ENCODE data around the gene CHIT1. TPM values are rescaled to one million over a fixed set of nuclear protein-coding genes. Genes with fewer than 3 reads are reported as not detected.

Gene CHIT1
- polyA plus RNA-seq, 1 of the 3 experiments (the other 2 are of a cell fraction): not detected

DNA sequence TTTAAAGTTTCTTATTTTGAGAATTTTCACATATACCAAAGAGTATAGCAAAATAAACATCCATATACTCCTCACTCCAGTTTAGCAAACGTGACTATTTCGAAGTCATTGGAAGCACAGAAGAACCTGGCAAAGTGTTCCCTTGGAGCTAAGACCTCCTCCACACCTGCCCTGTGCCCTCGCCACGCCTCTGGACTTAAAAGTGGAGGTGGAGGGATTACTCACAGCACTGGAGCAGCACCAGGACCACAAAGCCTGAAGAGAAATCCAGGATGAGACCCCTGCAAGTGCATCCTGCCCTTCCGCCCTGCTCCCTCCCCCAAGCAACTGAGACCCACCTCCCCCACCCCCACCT lies 43.4 kb downstream of the CHIT1 start:
- no peaks in the 10 kb centered on the region for H4K20me1 ChIP-seq (ENCODE audit: insufficient read depth)
- no peaks in the 10 kb centered on the region for H3F3A ChIP-seq (replicated peaks; ENCODE audit: insufficient read depth)
- H3K9me2 ChIP-seq: no peaks in the 10 kb centered on the region
- no peaks in the 10 kb centered on the region for H3K79me2 ChIP-seq (ENCODE audit: insufficient read depth)
- H3K4me2 ChIP-seq: no peak overlapping the region
- ChIA-PET CTCF (interaction anchor here (1.2 to 1.7 kb wide), 4 partner anchors 9 to 68 kb away, joined by 3 to 9 read pairs (median 6); no protein-coding TSS in a partner anchor), POLR2A (no interaction called here)
- peaks cover 0 to 18% of the 10 kb centered on the region in 2 experiments; a peak in 1 of 4 replicates for H3K4me1 ChIP-seq (ENCODE audit: control insufficient read depth in 1 of 2, insufficient read depth in 2 of 2, low read depth in 1 of 2, low read length in 1 of 2)
- no peak overlapping the region for H3K9ac ChIP-seq
- WGBS (ENCODE audit: low lambda C conversion rate): 87% methylated on average over 5 of the region's 5 CpGs
- H3K27me3 ChIP-seq (ENCODE audit: insufficient read depth): no peaks in the 10 kb centered on the region
- no peaks in the 10 kb centered on the region for H3K9me3 ChIP-seq
- H3K36me3 ChIP-seq (replicated peaks in 1 of 2; ENCODE audit: control insufficient read depth in 1 of 2, insufficient read depth in 2 of 2, low read length in 1 of 2): no peaks in the 10 kb centered on the region
- H2AFZ ChIP-seq (ENCODE audit: low read depth): no peak overlapping the region
- DNase-seq: no peak
- no peak overlapping the region for H3K4me3 ChIP-seq (ENCODE audit: low read depth in 2 of 2, low read length in 1 of 2)
- TF ChIP-seq POLR2AphosphoS5 (IDR thresholded peaks at IDR 0.05; ENCODE audit: low read depth, low read length) (no peak), GATA2 (CRISPR knock-in tag; IDR thresholded peaks at IDR 0.05) (no peak), TAF1 (IDR thresholded peaks at IDR 0.05; ENCODE audit: borderline replicate concordance, low read depth, low read length) (no peak), RAD21 (IDR thresholded peaks at IDR 0.05; ENCODE audit: low read length) (no peak), EZH2phosphoT487 (IDR thresholded peaks at IDR 0.05; ENCODE audit: borderline replicate concordance, low read depth) (no peak), RXRA (IDR thresholded peaks at IDR 0.05; ENCODE audit: borderline replicate concordance, low read depth) (no peak), NFIC (IDR thresholded peaks at IDR 0.05; ENCODE audit: borderline replicate concordance) (no peak), MXI1 (IDR thresholded peaks at IDR 0.05; ENCODE audit: low read depth, low read length) (no peak), YY1 (IDR thresholded peaks at IDR 0.05; ENCODE audit: low read depth) (no peak), JUND (IDR thresholded peaks at IDR 0.05) (no peak), TCF12 (IDR thresholded peaks at IDR 0.05) (no peak), RCOR1 (IDR thresholded peaks at IDR 0.05; ENCODE audit: low read length) (no peak), FOSL2 (IDR thresholded peaks at IDR 0.05; ENCODE audit: borderline replicate concordance, low read depth) (no peak), EP300 (IDR thresholded peaks at IDR 0.05; ENCODE audit: borderline replicate concordance in 1 of 2, low read depth in 1 of 2, low read length in 1 of 2) (no peak), MEF2A (IDR thresholded peaks at IDR 0.05; ENCODE audit: borderline replicate concordance, low read depth) (no peak), RFX5 (IDR thresholded peaks at IDR 0.05; ENCODE audit: low read length) (no peak)
- TF ChIP-seq, protein P1, sequence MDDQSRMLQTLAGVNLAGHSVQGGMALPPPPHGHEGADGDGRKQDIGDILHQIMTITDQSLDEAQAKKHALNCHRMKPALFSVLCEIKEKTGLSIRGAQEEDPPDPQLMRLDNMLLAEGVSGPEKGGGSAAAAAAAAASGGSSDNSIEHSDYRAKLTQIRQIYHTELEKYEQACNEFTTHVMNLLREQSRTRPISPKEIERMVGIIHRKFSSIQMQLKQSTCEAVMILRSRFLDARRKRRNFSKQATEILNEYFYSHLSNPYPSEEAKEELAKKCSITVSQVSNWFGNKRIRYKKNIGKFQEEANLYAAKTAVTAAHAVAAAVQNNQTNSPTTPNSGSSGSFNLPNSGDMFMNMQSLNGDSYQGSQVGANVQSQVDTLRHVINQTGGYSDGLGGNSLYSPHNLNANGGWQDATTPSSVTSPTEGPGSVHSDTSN (IDR thresholded peaks at IDR 0.05): no peak
- TF ChIP-seq, protein P2, sequence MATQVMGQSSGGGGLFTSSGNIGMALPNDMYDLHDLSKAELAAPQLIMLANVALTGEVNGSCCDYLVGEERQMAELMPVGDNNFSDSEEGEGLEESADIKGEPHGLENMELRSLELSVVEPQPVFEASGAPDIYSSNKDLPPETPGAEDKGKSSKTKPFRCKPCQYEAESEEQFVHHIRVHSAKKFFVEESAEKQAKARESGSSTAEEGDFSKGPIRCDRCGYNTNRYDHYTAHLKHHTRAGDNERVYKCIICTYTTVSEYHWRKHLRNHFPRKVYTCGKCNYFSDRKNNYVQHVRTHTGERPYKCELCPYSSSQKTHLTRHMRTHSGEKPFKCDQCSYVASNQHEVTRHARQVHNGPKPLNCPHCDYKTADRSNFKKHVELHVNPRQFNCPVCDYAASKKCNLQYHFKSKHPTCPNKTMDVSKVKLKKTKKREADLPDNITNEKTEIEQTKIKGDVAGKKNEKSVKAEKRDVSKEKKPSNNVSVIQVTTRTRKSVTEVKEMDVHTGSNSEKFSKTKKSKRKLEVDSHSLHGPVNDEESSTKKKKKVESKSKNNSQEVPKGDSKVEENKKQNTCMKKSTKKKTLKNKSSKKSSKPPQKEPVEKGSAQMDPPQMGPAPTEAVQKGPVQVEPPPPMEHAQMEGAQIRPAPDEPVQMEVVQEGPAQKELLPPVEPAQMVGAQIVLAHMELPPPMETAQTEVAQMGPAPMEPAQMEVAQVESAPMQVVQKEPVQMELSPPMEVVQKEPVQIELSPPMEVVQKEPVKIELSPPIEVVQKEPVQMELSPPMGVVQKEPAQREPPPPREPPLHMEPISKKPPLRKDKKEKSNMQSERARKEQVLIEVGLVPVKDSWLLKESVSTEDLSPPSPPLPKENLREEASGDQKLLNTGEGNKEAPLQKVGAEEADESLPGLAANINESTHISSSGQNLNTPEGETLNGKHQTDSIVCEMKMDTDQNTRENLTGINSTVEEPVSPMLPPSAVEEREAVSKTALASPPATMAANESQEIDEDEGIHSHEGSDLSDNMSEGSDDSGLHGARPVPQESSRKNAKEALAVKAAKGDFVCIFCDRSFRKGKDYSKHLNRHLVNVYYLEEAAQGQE (IDR thresholded peaks at IDR 0.05; ENCODE audit: low read depth, low read length): no peak
- H3K27ac ChIP-seq (ENCODE audit: low read depth in 2 of 2, low read length in 1 of 2): no peak overlapping the region
